ENCODE results near the gene GUCA2A. TPM values are rescaled to one million over a fixed set of nuclear protein-coding genes. Genes with fewer than 3 reads are reported as not detected.

GUCA2A gene
- total RNA-seq, 1 donor from 2014 or later = not detected

DNA sequence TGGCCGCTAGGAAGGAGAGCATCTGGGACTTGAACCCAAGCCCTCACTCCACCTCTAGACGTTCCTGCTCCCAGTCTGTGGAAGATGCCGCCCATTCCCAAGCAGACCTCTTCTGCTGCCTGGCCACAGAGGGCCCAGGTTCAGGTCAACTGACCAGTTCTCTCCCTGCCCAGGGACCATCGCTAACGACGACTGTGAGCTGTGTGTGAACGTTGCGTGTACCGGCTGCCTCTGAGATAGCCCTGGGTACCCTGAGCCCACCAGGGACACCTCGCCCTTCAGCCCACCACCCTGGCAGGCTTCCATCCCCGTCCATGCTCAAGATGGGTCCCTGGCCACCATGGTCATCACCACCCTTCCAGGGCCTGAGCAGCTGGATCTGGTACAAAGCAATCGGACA, 9.2 kb downstream of the GUCA2A start:
- DNase-seq (ENCODE audit: low spot score) = no peak

DNA sequence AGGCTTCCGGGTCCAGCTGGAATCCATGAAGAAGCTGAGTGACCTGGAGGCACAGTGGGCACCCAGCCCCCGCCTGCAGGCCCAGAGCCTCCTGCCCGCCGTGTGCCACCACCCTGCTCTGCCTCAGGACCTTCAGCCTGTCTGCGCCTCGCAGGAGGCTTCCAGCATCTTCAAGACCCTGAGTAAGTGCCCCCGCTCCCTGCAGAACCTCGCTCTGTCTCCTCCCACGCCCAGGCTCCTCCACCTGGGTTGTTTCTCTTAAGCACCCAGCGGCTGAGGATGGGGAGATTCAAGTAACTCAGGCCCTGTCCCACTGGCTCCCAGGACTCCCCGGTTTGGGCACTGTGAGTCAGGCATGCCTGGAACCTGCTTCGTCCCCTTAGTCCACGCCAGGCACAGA, 9.9 kb downstream of the GUCA2A start:
- DNase-seq (ENCODE audit: low spot score) = no peak
- no peak for ATAC-seq

More for the DNA sequence above, 9.2 kb downstream of the GUCA2A start:
- ATAC-seq = no peak

DNA sequence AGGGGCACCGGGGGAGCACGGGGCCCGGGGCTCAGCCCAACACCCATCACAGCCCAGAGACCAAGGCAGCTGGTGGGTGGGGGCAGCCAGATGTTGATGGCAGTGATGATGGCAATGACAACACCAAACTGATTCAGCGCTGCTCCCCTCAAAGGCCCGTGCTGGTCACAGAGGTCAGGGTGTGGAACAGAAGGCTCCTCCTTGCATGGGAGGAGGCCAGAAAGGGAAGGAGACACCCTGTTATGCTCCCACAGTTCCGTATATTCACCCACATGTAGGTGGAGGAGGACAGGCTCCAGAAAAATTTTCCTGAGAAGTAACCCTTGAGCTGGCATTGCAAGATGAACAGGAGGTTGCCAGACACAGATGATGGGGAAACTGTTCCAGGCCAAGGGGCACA, 10.9 kb downstream of the GUCA2A start:
- ATAC-seq (no peak), DNase-seq (ENCODE audit: low spot score) (no peak)

DNA sequence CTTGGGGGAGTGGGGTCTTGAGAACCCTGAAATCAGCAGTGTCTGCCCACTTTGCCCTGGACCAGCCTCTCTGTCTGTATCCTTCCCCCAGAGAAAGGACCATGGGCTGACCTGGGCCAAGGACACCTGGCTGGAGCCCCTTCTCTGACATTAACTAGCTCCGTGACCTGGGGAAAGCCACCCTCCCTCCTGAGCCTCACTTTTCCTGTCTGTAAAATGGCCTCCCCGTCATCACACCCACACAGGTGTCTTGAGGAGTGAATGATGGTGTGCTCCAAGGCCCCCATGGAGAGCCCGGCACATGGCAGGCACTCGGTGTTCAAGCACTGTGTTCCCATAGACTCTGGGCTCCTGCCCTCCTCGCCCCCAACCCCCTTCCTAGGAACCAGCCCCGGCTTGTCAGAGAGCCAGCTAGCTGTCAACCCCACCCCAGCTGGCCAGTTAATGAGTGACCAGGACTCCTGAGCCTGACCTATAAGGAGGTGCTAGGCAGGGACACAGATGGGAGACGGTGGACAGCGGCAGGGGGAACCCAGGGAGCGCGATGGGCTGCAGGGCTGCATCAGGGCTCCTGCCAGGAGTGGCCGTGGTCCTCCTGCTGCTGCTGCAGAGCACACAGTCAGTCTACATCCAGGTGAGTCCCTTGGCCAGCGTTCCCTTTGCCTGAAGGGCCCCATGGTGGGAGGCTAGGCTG, 11.5 kb downstream of the GUCA2A start, which contains the start of gene GUCA2B:
TSS of gene GUCA2B (plus strand) at position 504 of the 694 bp plus-strand sequence. CDS start at position 545, 41 bp downstream.
- ATAC-seq = peak; percentile 29

DNA sequence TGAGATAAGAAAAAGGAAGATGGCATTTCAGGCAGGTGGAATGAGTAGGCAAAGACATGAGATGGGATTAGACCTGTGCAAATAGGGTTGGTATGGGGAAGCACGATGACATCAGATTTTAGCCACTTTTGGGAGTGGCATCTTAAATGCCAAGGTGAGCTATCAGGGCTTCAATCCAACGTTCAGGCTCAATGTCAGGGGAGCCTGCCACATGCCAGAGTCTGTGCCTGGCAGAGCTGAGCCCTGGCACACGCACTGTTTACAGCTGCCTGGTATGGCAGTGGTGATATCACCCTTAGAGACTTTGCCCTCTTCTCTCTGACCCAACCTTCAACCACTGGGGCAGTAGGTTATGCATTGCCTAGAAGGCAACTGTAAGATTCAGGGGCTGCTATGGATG, 12.4 kb downstream of the GUCA2A start:
- ATAC-seq (peak; percentile 97), DNase-seq (ENCODE audit: low spot score) (peak; percentile 89)

More for the DNA sequence above, 11.5 kb downstream of the GUCA2A start, which contains the start of gene GUCA2B:
- DNase-seq (ENCODE audit: low spot score) = no peak

DNA sequence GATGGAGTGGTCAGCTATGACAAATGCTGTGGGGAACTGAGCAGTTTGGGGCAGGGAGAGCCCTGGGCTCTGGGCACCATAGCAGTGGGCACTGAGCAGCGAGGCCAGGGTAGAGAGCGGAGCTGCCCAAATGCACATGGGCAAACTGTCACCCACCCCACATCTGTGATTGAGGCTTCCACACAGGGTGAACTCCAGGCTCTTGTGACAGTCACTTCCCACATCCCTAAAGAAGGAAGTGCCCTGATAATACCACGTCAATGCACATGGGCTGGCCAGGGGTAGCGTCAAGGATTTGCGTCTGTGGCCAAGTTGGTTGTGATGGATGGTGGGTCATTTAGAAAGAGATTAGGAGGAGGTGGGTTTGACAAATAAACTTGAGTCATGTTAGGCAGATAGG, 13.9 kb downstream of the GUCA2A start:
- no peak for ATAC-seq
- no peak for DNase-seq (ENCODE audit: low spot score)

DNA sequence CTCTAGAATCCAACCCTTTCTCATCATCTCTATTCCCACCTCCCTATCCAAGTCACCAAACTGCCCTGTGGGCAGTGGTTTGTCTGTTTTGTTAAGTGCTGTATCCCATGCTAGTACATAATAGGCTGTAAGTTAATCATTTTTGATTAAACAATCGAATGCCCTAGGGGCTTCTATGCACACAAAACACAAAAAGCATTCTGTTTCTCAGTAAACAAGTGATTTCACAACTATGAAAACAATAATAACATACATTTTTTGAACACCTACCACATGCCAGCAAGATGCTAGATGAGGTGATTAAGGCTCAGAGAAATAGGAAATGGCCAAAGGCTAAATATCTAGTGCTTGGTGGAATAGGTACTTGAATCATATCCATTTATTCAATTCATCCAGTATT, 16.4 kb downstream of the GUCA2A start:
- ATAC-seq (no peak), DNase-seq (ENCODE audit: low spot score) (no peak)

DNA sequence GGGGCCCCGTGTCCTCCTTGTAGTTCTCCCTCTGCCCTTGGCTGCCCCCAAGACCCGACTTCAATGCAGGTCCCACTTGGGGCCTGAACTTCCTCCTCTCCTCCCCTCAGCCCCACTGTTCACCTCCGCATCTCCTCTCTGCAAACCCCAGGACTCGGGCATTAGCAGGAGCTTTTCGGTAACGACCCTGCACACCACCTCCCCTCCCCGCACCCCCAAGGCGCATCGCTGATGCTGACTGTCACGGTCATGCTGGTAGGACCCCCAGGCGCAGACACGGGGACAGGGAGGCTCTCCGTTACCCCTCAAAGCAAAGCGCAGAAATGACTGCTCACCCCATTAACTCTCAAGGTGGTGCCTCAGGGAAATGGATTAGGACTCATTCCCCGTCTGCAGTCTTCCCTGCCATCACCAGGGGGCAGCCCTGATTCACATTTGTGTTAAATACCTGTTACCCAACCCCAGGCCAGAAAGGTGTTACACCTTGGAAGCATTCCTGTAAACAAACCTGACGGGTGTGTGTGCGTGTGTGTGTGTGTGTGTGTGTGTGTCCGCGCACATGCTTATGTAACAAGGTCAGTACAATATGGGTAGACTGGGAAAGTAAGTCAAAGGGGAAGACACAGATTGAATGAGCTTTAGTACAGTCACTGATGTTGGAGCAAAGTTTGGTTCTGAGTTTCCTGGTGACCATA, 17.8 kb downstream of the GUCA2A start:
- ATAC-seq = peak; percentile 98

DNA sequence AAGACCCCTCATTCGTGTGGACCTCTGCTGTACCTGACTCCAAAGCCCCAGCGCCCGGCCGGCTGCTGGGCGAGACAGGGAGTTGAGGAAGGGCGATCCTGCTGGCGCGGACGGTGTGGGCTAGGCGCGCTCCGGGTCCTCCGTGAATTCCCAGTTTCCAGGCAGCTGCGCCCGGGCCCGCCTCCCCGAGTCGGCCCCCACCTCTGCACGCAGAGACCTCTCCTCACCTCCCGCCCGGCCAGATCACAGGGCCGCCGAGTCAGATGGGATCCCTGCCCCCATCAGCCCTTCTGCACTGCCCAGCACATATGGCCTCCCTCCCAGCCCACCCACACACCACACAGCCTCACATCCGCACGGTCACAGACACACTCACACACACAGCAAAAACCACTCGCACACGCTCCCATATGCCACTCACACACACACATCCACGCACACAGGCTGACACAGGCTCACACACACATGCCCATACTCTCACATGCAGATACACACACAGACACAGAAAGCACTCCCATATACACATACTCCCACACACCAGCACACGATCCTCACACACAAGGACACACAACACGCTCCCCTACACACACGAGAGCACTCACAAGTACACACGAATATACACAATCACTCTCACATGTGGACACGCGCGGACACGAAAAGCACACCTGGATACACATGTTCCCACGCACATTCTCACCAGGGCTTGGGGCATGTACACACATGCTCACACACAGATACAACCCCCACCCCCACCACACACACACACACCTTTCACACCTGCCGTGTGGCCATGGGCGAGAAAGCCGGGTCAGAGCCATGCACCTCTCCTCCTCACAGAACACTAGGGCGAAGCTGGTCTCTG, 18.6 kb downstream of the GUCA2A start:
- ATAC-seq (no peak), DNase-seq (ENCODE audit: low spot score) (no peak)

More for the DNA sequence above, 17.8 kb downstream of the GUCA2A start:
- peak; percentile 91 for DNase-seq (ENCODE audit: low spot score)

DNA sequence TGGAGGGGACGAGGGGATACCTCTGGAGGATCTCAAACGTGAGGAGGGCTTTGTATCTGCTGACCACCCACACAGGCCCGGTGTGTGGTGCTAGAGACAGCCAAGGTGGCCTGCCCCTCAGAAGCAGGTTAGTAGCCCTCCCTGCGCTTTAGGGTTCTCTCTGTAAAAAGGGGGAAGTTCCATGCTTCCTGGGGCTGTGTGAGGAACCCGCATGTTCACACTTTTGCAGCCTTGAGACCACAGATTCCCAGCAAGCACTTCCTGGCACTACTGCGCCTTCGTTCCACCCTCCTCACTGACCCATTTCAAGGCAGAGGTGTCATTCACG, 19.2 kb downstream of the GUCA2A start:
- no peak for ATAC-seq
- no peak for DNase-seq (ENCODE audit: low spot score)

DNA sequence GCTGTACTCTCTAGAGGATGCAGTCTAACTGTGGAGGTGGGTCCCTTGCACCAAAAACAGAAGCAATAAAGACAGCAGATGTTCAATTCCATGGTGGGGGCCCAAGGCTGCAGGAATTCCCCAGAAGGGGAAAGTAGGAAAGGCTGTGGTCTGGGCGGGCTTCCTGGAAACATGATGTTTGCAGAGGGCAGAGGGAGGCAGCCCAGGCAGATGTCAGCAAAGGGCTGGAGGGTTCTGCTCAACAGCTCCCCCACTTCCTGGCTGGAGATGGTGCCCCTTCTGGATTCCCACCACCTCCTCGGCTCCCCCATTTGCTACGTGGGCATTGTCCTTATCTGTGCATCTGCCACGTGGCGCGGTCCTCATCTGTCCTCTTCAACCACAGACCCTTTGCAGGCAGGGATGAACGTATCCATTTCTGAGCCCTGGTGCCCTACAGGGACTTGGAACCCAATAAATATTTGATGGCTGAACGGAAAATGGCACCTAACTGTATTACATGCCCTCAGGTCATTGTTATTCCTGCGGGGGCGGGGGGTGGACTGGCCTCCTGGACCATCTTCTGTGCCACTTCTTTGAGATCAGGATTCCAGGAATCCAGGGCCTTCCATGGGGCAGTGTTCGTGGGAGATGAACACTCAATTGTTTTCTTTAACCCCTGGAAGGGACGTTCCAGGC, 19.7 kb downstream of the GUCA2A start:
- DNase-seq (ENCODE audit: low spot score) (no peak), ATAC-seq (no peak)

DNA sequence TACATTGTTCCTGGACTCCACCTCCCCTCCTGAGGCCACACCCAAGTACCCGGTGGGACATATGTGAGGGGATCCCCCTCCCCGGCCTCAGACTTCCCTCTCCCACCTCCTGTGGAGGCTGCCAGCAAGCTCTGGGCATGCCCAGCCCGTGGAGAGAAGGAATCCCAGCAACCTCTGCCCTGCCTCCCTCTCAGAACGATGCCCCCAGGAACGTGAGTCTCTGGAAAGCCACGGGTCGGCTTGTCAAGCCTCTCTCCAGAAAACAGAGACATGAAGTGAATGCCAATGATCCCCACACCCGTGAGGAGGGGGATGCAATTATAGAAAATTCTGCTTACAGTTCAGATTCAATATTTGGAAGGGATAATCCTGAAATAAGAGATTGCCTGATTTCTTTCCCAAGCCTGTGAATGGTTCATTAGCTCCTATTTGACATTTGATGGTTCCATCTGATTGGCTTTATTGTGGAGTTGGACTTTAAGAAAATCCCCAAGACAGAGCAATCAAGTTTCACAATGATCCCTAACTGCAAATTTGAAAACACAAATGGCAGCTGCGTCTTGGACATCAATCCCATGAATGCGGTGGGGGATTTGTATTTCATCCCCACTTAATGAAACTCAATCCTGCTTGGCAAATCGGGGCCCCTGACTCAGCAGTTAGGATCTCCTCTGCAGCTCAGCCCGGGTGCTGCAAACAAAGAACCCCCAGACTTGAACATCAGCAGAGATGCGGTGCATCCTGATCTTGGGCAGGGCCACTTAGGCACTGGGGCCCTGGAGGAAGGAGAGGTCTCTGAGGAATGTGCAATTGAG, 20.4 kb downstream of the GUCA2A start:
- no peak for ATAC-seq

DNA sequence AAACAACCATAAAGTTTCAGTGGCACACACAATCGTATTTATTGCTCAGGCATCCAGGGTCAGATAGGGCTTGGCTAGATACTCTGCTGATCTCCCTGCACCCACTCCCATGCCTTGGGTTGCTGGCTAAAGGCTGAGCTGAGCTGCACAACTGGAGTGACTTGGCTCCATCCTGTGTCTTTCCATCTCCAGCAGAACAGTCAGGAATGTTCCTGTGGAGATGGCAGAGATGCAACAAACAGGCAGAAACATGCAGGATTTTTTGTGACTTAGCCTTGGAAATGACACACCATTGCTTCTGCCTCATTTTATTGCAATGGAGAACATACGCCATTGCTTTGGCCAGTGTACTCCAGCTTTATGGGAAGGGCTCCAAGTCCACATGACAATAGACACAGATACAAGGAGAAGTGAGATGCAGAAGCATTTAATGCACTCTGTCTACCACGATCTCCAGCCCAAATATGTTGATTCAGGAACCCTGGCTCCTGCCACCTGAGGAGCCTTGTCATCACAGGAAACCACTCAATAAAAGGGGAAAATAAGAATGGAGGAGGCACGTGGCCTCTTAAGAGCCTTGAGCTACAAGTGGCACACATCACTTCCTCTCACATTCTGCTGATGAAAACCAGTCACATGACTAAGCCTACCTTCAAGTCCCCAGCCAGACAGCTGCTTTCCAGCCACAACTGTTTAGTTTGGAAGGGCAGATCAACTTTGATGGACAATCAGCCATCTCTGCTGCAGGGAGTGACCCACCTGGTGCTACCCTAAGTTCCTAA, 21.5 kb downstream of the GUCA2A start:
- DNase-seq (ENCODE audit: low spot score) (no peak), ATAC-seq (no peak)

More for the DNA sequence above, 20.4 kb downstream of the GUCA2A start:
- DNase-seq (ENCODE audit: low spot score) = no peak

DNA sequence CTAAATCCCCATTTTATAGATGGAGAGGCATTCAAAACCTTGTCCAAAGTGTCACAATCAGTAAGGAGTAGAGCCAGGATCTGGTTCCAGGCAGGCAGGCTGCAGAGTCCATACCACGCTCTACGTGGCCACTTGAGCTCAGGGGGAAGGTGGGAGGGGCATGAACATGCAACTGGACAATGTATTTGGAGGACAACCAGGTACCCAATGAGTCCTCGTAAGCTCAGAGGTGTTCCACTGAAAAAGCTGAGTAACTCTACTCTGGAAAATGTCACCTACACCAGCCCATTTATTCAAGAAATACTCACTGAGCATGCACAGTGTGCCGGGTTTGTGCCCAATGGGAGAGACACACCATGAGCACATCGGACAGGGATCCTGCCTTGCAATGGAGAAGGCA, 22.6 kb downstream of the GUCA2A start:
- ATAC-seq (no peak), DNase-seq (ENCODE audit: low spot score) (no peak)

DNA sequence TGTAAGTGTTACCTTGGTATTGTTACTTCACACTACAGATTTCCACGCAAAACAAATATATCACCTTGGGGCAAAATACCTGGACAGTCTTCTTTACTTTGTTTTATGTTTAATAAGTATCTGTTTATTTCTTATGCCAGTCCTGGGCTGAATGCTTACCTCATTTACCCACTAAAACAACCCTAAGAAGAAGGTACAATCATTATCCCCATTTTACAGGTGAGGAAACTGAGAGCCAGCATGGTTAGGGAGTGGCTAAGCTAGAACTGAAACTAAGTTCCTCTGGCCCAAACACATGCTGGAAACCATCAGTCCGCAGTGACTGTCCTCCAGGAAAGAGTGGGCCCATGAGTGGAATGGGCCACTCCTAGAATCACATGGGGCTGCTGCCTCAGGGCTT, 24.4 kb downstream of the GUCA2A start:
- ATAC-seq (no peak), DNase-seq (ENCODE audit: low spot score) (no peak)

DNA sequence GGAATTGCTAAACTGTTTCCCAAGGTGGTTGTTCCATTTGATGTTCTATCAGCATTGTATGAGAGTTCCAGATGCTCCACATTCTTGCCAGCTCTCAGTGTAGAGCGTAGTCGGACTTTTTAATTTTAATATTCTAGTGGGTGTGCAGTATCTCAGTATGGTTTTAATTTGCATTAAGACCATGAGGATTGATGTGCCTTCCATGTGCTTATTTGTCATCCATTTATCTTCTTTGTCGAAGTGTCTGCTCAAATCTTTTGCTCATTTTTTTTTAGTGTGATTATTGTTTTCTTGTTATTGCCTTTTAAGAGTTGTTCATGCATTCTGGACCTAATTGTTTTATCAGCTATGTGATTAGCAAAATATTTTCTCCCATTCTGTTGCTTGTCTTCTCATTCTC, 25.1 kb downstream of the GUCA2A start:
- no peak for ATAC-seq
- no peak for DNase-seq (ENCODE audit: low spot score)

DNA sequence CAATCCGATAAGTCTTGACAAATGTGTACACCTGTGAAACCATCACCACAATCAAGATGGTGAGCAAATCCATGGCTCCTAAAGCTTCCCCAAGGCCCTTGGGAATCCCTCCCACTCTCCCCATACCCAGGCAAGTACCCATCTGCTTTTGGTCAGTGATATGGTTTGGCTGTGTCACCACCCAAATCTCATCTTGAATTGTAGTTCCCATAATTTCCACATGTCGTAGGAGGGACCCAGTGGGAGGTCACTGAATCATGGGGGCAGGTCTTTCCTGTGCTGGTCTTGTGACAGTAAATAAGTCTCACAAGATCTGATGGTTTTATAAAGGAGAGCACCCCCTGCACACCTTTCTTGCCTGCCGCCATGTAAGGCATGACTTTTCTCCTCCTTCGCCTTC, 26.0 kb downstream of the GUCA2A start:
- ATAC-seq = no peak
- DNase-seq (ENCODE audit: low spot score) = no peak

DNA sequence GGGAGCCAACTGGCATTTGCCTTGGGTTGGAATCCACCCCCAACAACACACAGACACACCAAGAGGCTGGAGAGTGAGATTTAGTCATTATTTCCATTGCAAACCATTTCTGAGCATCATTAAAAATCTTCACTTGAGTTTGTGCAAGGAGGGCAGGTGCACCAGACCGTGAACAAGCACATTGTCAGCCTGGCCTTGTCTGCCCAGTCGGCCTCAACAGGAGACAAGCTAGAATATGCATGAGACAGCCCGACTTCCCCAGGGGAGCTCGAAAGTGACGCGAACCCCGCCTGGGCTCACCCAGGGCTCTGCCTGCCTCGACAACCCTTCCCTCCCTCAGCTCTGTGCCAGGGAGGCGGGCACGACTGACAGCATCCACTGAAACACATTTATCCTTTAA, 26.8 kb downstream of the GUCA2A start:
- ATAC-seq (no peak), DNase-seq (ENCODE audit: low spot score) (no peak)

DNA sequence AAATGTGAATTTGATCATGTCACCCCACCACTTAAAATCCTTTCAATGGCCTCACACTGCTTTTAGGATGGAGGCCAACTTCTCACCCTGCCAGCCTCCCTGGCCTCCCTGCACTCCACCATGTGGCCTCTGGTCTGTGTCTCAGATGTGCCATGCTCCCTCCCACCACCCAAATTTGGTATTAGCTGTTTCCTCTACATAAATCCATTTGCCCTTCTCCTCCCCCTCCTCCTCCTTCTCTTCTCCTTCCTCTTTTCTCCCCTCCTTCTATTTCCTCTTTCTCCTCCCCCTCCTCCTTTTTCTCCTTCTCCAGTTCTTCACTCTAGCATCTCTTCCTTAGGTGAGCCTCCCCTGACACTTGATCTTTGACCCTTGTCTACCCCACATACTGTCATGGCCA, 28.1 kb downstream of the GUCA2A start:
- DNase-seq (ENCODE audit: low spot score) = no peak
- no peak for ATAC-seq
